ENCODE data around the gene FREM2.

FREM2 gene

DNA sequence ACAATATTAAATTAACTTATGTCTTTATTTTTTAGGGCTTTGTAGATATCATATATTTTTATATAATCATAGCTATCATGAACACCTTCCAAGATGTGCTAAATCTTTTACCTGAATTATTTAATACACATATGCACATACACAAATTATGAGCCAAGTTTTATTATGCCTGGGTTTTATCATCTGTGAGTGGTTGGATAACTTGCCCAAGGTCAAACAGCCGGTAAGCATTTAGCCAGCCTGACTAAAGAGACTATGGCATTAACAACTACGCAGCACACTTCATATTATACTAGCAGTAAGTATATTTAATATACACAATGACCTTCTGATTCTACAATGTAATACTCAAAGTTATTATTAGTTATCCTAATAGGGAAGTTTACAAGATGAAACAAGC is 132.7 kb downstream of the FREM2 start:
- DNase-seq = no peak

DNA sequence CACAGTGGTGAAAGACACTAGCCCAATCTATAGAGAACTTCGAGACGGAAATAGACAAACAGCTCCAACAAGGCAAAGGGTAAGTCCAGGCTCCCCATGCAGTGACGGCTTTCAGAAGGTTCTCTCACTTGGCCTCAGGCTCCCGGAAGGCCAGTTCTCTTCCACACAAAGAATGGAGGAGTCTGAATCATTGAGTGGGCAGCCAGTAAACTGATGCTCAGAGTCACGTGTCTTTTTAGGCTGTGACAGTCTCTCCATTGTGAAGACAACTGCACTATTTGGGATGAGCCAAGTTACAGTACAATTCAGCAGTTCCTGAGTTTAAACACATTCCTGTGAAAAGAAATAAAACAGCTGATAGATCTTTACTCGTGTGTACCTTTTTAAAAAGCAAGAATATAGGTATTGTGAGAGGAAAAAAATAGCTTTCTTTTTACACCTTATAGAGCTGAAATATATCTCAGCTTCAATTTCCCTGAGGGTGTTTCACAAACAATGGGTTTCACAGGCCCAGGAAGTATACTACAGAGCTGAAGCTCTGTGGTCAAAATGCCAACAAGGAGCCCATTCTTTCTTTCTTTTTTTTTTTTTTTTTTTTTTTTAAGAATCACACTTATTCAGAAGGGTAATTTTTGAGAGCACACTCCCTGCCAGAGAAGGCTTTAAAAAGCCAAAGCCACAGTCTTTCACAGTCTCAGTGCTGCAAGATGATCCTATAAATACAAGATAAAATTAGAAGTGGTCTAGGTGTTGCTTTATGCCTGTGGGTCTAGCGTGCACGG is 135.1 kb downstream of the FREM2 start:
- DNase-seq = peak in 43 of 58 donors; percentile 3 to 89 (median 48)

DNA sequence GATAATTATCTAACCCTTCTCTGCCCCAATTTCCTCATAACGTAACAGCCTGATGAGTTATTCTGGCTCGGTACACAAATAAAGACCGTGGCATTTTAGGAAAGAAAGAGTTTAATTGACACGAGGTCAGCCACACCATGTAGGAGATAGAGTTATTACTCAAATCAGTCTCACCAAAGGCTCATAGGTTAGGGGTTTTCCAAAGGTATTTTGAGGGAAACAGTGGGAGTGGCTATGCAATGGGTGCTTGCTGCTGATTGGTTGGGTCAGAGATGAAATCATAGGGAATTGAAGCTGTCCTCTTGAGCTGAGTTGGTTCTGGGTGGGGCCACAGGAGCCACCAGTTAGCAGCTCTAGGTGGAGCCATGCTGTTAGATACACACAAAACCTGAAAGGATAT is 137.5 kb downstream of the FREM2 start:
- DNase-seq = no peak

DNA sequence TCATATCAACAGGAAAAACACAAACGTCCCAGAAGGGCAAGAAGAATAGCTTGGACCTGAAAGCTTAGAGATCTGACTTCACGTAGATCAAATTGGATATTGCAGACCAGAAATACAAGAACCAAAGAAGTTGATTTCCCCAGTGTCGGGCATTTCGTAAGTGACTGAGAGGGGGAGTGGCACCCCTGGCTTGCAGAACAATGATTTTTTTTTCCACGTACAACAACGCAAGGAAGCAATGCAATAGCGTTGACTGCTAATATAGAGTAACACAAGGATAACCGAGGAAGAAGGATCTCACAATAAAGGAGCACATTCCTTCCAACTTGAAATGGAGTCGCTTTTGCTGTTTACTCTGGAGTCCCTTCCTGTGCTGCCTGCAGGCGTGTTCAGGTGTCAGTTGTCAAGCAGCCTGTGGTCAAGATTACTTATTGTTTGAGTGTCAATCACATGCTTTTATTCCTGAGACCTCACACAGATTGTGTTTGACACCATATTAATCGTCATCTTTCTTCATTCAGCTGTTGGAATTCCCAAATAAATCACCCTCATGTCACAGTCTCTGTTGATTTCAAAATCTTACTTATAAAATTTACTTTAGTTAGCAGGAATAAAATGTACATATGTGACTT is 139.4 kb downstream of the FREM2 start:
- no peak for DNase-seq

DNA sequence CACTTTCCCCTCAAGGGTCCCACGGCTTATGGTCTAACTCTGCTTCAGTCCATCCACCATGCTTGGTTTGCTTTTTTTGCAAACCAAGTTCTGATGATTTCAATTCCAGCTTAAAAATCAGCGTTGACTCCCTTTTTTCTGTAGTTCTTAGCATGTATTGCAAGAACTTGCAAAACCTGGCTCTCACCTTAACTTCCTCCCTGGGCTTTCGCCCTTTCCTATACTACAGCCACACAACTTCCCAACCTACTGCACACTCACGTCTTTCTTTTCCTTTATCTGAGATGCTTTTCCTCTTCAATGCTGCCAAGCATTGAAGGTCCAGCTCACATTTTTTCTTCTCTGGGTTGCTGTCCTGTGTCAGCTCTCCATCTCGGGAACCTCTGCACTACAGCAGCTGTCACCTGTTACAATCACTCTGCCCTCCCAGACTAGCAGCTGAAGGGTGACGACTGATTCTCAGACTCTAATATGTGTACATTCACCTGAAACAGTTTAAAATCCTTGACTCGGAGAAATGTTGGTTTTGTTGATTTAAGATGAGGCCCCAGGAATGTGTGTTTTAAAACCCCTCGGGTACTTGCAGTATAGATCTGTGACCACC is 143.7 kb downstream of the FREM2 start:
- no peak for DNase-seq

DNA sequence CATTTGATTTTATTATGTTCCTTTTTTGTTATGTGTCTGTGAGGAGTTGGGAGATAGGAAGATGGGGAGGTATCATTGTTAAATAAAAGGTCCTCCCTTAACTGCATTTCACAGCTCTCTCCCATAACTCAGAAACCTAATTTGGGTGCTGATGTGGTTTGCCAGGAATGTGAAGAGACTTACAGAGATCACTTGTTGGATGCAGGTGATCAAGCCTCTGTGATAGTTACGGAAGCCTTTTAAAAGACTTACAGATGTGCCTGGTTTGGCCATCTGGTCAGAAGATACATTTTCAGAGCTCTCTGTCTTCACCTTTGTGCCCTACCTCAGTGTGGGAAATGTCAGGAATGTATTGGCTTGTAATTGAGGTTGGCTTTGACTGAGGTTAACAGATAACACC is 157.7 kb downstream of the FREM2 start:
- DNase-seq = no peak

DNA sequence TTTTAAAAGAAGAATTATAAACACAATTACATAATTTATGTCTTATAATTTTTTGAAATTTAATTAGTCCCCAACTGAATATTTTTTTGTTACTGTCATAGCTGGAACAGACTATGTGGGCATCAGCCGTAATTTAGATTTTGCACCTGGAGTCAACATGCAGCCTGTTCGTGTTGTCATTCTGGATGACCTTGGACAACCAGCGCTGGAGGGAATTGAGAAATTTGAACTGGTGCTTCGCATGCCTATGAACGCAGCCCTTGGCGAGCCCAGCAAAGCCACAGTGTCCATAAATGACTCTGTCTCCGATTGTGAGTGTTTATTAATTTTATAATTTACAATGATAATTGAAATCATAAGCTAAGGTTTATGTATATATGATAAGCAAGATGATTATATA is 161.5 kb downstream of the FREM2 start:
- DNase-seq = no peak

DNA sequence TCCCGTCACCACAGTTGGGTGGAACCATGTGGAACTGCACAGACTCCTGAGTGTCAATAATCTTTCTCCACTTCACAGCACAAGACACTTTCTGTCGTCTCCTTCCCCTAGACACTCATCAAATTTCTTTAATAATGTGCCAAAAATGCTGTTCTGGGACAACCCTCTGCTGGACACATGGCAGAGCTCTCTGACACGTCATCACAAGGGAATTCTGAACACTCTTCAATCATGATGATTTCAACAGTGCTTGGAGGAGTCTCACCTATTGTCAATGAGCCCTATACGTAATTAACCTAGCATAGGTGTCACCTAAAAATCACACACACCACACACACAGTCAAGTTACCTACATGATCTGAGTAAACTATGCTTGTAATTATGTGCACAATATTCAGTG is 162.4 kb downstream of the FREM2 start:
- no peak for DNase-seq

DNA sequence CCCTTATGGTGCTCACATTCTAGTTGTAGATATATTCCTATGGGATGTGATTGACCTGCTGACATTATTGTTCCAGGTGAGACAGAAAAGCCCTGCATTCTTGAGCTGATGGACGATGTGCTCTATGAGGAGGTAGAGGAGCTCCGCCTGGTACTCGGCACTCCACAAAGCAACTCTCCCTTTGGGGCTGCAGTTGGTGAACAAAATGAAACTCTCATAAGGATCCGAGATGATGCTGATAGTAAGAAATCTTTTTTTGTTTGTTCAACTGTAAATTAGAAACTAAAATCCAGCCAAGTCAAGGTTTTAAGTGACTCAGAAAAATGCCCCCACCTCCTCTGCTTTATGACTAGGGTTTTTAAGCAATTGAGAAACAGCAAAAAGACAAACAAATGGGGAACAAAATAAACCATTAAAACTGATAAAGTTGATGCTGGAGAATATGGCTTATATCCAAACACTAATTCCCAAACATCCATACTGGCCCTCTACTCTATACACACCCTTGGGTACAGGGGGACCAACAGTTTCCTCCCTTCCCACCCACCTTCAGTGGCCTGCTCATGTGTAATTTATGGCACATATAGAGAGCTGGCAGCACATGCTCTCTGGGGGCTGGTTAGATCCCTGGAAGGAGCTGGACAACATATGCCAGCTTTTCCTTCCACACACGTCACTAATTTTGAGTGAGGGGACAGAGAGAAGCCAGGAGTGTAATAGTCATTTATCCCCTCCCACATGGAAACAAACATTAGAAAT is 164.2 kb downstream of the FREM2 start:
- no peak for DNase-seq

DNA sequence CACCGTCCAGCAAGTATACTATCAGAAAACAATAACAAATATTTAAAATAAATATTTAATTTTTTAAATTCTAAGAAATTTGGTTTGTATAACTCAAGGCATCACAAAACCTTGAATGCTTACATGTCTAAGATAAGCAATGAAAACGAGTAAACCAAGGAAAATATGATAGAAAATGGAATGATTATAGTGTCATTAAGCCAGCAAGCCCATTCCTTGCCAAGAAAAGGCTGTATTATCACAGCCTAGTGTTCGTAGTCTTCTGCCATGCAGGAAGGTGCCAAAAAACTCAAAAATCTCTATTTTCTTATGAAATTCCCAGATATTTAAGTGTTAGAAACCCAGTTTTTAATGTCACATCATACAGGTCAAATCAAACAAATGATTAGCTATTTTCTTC is 167.3 kb downstream of the FREM2 start:
- no peak for DNase-seq

DNA sequence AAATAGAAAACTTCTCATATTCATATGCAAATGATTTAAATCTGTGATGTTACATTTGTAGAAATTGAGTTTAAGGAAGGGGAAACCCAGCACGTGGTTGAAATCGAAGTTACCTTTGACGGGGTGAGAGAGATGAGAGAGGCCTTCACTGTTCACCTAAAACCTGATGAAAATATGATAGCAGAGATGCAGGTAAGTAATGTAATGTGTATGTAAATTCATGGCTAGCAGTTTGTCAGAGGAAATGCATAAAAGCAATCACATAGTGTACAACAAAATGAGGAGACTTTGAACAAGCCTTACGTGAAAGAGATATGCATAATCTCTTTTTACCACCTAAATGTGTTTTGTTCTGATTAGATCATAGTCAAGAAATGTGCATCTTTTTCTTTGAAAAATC is 169.2 kb downstream of the FREM2 start:
- no peak for DNase-seq

DNA sequence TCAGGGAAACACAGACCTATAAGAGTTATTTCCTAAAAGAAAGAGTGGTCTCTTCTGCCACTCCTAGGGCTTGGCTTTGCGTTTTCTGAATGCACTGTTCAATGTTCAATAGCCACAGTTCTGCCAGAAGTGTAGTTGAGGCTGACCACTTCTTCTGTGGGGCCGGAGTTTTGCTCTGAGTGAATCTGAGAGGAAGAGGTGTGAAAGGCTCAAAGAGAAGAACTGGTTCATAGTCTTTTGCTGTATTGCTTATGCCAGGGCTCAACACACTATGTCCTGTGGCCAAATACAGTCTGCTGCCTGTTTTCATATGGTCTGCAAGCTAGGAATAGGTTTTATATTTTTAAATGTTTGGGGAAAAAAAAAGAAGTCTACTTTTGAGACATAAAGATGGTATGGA is 175.6 kb downstream of the FREM2 start:
- DNase-seq = no peak

DNA sequence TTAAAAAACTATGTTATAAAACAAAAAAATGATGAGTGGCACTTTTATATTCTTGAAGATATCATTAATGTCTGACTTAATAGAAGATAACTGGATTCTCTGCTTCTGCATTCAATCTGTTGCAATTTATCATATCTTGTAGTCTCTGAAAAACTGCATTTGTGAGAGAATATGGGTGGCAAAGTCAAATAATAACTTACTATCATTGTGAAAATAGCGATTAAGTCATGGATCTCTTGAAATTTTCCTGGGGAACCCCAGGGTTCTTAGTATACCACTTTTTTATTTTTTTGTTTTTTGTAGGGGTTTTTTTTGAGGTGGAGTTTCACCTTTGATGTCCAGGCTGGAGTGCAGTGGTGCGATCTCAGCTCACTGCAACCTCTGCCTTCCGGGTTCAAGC is 176.7 kb downstream of the FREM2 start:
- no peak for DNase-seq

DNA sequence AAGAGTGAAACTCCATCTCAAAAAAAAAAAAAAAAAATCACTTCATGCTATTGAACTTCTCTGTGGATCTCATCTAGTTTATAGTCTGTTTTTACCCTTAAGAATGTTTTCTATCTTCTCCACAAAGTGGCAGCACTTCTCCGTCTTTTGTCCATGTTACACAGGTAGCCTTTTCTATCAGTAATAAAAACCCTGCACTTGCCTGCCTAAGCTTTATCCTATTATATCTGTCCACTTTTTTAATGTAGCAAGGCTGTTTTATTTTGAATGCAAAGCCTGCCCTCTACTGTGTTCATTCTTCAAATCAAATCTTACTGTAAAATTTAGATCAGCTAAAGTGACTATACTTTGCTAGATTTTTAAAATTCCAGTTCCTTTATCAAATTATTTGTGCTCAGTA is 179.8 kb downstream of the FREM2 start:
- DNase-seq = peak in 2 of 58 donors; percentile 2 to 6

DNA sequence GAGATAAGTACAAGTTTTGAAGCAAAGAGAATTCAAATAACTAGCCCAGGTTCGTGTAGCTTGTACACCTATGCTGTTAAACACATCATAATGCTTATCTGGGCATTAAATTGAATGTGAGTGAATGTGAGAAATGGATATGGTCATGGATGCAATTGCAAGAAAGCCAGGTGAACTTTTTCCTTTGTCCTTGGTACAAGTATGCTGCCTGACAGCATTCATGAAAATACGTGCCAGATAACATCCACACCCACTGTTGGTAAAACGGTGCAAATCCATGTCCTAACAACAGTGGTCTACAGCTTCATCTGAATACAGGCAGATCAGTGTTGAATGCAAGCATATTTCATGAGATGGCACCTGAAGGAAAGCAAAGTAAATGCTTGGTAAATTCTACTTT is 181.5 kb downstream of the FREM2 start:
- DNase-seq = no peak

DNA sequence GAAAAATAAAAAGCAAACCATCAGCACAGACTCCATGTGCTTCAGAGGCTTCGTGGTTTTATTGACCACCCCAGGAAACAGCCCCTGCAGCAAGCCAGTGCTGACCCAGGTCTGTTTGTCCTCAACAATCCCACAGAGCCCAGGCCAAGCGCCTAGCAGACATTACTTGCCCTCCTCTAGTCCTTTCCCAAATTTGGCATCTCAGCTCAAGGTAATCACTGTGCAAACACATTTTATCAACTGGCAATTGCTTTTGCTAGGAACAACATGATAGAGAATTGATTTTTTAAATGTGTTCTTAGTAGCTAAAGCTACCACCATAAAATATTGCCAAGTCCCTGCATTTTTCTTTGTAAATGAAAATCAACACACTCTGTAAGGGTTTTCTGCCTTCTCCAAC is 182.0 kb downstream of the FREM2 start:
- DNase-seq = no peak

DNA sequence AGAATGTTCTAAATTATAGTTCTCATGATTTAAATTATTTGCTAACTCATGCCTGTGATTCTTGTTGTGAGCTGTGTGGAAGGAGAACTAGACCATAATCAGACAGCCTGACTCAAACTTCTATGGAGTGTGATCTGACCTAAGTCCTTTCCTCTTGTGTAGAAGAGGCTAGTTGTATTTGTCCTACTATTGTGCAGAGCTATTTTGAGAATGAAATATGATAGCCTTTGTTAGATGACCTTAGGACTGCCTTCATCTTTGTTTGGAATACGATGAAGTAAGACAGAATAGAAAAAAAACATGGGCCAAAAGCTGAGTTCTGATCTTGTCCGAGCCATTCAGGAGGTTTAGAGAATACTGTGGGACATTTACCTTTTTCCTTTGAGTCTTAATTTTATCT is 184.4 kb downstream of the FREM2 start:
- no peak for DNase-seq

DNA sequence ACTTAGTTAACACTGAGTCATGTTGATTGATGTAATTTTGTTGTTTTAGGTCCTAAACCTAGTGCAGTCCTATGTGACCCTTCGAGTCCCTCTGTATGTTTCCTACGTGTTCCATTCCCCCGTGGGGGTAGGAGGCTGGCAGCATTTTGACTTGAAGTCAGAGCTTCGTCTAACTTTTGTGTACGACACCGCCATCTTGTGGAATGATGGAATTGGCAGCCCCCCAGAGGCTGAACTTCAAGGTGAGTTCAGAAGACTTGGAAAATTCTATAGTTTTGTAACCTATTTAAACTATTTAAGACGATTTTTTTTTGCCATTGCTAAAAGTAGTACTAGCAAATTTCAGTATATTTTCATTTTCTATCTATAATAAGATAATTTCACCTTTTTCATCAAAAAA is 185.8 kb downstream of the FREM2 start:
- peak in 34 of 58 donors; percentile 1 to 63 (median 18) for DNase-seq

DNA sequence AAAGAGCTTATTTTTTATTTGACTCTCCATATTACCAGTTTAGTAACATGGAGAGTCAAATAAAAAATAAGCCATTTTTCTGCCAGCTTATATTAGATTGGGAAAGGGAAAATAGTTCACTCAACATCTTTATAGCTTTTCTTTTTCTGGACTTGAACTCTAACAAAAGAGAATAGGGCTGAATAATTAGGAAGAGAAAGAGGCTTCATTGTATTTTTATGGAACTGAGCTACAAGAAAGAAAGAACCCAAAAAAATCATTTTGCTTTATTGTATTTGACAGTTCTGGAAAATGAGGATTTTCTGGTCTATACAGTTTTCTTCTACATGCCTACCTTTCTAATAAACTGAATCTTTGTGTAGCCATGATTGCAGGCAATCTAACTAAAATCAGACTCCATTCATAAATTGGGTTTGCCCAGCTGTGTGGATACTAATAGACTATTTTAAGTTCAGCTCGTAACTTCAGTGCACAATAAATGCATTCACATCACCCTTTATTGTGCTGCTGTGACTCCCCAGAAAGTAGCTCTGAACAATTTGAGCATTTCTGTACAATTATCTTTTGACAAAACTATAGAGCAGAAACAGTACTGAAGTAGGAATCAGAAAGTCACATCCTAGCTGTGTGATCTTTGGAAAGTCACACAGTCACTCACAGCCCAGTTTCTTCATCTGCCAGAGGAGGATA is 188.5 kb downstream of the FREM2 start:
- DNase-seq = peak in 1 of 58 donors; percentile 27

DNA sequence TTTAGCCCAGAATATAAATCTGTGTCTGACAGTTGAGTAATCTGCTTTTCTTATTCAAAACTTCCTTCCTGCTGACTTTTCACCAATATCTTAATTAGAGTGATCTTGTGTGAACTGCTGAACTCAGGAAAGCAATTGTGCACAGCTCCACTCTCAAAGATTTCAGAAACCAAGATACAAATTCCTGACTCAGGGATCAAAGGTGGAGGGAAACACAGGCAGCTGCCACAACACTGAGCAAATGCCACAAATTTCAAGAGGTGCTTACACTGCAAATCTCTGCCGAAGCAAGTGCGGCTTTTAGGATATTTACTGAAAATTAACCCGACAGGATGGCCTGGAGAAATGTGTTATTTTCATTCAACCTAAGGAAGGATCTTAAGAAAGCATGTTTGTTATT is 192.4 kb downstream of the FREM2 start:
- DNase-seq = no peak

DNA sequence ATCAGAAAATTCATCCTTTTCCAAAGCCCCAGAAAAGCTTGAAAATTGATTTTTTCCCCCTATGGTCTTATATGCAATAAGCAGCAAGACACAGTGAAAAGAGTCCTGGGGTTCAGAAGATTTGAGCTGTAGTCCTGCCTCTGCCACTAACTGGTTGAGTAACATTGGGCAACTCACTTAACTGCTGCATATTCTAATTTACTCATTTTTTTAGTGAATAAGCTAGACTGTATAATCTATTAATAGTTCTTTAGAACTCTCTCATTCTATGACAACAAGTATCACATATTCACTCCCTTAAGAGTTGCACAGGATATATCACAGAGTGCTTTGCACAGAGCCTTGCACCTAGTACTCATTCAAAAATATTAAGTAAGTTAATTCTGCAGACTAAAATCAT is 192.9 kb downstream of the FREM2 start:
- no peak for DNase-seq

All from anterior cingulate cortex (tissue), 58 donors.